ENCODE measurements around the gene AGAP1. TPM values are rescaled to one million over a fixed set of nuclear protein-coding genes. Genes with fewer than 3 reads are reported as not detected.
A peak's percentile ranks its signal among the peaks of the same experiment; 100 is the strongest.

The AGAP1 gene
- polyA plus RNA-seq, 1 experiment: 12.4 TPM

DNA sequence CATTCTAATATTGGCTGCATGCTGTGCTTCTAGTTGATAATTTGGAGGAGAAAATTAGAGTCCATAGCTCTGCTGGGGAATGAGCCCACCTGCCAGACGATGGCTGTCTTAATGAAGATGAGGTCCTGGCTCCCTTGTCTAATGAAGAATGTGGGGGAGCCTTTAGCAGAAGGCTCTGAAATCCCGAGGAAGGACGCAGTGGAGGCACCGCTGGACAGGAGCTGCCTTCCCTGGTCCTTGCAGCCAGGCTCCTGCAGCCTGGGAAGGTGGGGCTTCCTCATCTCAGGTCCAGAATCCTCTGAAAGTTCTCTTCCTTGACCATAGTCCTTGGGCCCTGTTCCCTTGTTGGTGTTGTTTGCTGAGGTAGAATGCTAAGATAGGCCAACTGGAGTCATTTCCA, 208.3 kb downstream of the AGAP1 start:
- no peak for DNase-seq (ENCODE audit: low read depth, low spot score)
- no peaks in the 10 kb centered on the region for H3K27me3 ChIP-seq (ENCODE audit: control insufficient read depth, insufficient read depth, low read length)
- TF ChIP-seq, protein P1, sequence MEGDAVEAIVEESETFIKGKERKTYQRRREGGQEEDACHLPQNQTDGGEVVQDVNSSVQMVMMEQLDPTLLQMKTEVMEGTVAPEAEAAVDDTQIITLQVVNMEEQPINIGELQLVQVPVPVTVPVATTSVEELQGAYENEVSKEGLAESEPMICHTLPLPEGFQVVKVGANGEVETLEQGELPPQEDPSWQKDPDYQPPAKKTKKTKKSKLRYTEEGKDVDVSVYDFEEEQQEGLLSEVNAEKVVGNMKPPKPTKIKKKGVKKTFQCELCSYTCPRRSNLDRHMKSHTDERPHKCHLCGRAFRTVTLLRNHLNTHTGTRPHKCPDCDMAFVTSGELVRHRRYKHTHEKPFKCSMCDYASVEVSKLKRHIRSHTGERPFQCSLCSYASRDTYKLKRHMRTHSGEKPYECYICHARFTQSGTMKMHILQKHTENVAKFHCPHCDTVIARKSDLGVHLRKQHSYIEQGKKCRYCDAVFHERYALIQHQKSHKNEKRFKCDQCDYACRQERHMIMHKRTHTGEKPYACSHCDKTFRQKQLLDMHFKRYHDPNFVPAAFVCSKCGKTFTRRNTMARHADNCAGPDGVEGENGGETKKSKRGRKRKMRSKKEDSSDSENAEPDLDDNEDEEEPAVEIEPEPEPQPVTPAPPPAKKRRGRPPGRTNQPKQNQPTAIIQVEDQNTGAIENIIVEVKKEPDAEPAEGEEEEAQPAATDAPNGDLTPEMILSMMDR (IDR thresholded peaks at IDR 0.05; ENCODE audit: low read depth, low read length): no peak
- peaks cover 4% of the 10 kb centered on the region; the same call in 1 of the 2 replicates for H3K9me3 ChIP-seq (ENCODE audit: control insufficient read depth, insufficient read depth, low read length)
- ChIA-PET POLR2A (no interaction called here), CTCF (interaction anchor here (1.2 kb wide), 1 partner anchor 44 kb away, joined by 3 read pairs; no protein-coding TSS in a partner anchor)
- no peak overlapping the region for H3K4me3 ChIP-seq (ENCODE audit: low read depth, low read length)
- H3K27ac ChIP-seq (ENCODE audit: low read depth, low read length): peak overlapping the region; percentile 57

DNA sequence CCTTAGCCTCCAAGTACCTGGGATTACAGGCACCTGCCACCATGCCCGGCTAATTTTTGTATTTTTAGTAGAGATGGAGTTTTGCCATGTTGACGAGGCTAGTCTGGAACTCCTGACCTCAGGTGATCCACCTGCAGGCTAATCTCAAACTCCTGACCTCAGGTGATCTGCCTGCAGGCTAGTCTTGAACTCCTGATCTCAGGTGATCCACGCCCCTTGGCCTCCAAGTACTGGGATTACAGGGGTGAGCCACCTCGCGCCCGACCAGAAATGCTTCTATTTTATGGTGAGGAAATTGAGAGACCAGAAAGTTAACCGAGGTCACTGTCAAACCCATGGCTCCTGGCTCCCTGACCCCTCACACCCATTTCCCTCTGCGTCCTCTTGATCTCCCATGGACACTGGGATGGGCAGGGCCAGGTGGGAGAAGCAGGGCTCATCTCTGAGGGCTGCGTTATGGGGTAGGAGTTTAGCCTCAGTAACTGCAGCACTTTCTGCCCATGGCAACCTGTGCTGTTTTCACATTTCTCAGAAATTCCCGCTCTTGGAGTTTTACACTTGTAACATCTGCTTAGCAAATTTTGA, 210.0 kb downstream of the AGAP1 start:
- POLR2A ChIA-PET: no interaction called here

DNA sequence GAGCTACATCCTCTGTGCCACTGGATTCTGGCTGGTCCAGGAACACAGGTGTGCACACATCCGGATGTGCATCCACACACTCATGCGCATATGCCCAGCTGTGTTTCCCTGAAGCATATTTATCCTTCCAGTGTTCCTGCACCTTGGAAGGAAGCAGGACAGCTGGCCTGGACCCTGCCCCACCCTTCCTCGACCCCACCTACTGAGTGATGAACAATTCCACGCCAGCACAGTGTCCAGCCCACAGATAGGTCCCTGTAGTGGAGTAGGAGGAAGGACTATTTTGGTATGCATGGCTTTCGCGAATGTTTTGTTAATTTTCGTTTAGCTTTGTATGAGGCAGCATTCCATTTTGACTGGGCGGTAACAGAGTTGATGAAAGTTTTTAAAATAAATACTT, 211.5 kb downstream of the AGAP1 start:
- H3K4me3 ChIP-seq (ENCODE audit: low read depth, low read length): no peak overlapping the region
- ChIA-PET CTCF (interaction anchor here (0.6 to 1.3 kb wide), 2 partner anchors 41 to 110 kb away, joined by 3 to 7 read pairs; no protein-coding TSS in a partner anchor), POLR2A (no interaction called here)
- no peaks in the 10 kb centered on the region for H3K27me3 ChIP-seq (ENCODE audit: control insufficient read depth, insufficient read depth, low read length)
- no peaks in the 10 kb centered on the region for H3K9me3 ChIP-seq (ENCODE audit: control insufficient read depth, insufficient read depth, low read length)
- TF ChIP-seq, protein P1 (IDR thresholded peaks at IDR 0.05; ENCODE audit: low read depth, low read length): no peak
- no peak for DNase-seq (ENCODE audit: low read depth, low spot score)
- no peak overlapping the region for H3K27ac ChIP-seq (ENCODE audit: low read depth, low read length)

More for the DNA sequence above, 210.0 kb downstream of the AGAP1 start:
- Histone ChIP-seq H3K9me3 (ENCODE audit: control insufficient read depth, insufficient read depth, low read length) (no peaks in the 10 kb centered on the region), H3K27ac (ENCODE audit: low read depth, low read length) (no peak overlapping the region), H3K4me3 (ENCODE audit: low read depth, low read length) (no peak overlapping the region), H3K27me3 (ENCODE audit: control insufficient read depth, insufficient read depth, low read length) (no peaks in the 10 kb centered on the region)
- TF ChIP-seq, protein P1 (IDR thresholded peaks at IDR 0.05; ENCODE audit: low read depth, low read length): no peak
- DNase-seq (ENCODE audit: low read depth, low spot score): no peak
- CTCF ChIA-PET: no interaction called here

DNA sequence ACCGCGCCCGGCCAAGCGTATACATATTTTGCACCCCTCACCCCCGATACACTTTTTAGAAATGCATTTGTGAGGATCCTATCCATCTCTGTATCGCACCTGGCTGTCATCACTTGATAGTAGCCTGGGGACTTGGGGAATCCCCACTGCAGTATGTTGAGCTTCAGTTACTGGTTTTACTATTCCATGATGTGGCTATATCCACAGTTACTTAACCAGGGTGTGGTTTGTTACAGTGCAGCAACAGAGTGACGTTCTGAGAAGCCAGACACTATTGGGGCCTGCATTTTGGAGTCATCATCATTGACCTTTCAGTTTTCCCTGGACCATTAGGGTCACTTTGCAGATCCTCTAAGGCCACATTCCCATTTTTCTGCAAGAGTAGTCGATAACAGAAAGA, 212.7 kb downstream of the AGAP1 start:
- POLR2A ChIA-PET: no interaction called here
- CTCF ChIA-PET: no interaction called here
- DNase-seq (ENCODE audit: low read depth, low spot score): no peak

DNA sequence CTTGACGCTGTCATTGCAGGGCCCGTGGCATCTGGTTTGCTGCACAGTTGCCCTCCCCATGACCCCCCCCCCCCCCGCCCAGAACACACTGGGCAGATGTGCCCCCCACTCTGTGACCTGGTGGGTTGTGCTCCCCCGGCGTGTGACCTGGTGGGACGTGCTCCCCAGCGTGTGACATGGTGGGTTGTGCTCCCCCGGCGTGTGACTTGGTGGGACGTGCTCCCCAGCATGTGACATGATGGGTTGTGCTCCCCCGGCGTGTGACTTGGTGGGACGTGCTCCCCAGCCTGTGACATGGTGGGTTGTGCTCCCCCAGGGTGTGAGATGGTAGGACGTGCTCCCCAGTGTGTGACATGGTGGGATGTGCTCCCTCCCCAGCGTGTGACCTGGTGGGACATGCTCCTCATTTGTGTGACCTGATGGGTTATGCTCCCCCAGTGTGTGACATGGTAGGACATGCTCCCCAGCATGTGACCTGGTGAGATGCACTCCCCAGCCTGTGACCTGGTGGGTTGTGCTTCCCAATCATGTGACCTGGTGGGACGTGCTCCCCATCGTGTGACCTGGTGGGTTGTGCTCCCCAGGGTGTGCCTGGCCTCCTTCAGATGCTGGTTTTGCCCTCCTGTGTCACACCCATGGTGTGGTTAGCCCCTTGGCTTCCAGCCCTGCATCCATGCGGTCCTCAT, 213.7 kb downstream of the AGAP1 start:
- CTCF ChIA-PET: no interaction called here
- no peak overlapping the region for H3K27ac ChIP-seq (ENCODE audit: low read depth, low read length)
- H3K27me3 ChIP-seq (ENCODE audit: control insufficient read depth, insufficient read depth, low read length): no peaks in the 10 kb centered on the region
- TF ChIP-seq, protein P1 (IDR thresholded peaks at IDR 0.05; ENCODE audit: low read depth, low read length): no peak
- DNase-seq (ENCODE audit: low read depth, low spot score): no peak
- H3K4me3 ChIP-seq (ENCODE audit: low read depth, low read length): no peak overlapping the region
- POLR2A ChIA-PET: no interaction called here
- H3K9me3 ChIP-seq (ENCODE audit: control insufficient read depth, insufficient read depth, low read length): no peaks in the 10 kb centered on the region

More for the DNA sequence above, 212.7 kb downstream of the AGAP1 start:
- Histone ChIP-seq H3K27ac (ENCODE audit: low read depth, low read length) (no peak overlapping the region), H3K27me3 (ENCODE audit: control insufficient read depth, insufficient read depth, low read length) (no peaks in the 10 kb centered on the region), H3K4me3 (ENCODE audit: low read depth, low read length) (no peak overlapping the region), H3K9me3 (ENCODE audit: control insufficient read depth, insufficient read depth, low read length) (no peaks in the 10 kb centered on the region)
- TF ChIP-seq, protein P1 (IDR thresholded peaks at IDR 0.05; ENCODE audit: low read depth, low read length): no peak

Data from AG04450 (cell line).